ENCODE data around the gene TMPRSS11A. TPM values are rescaled to one million over a fixed set of nuclear protein-coding genes. Genes with fewer than 3 reads are reported as not detected.

TMPRSS11A gene
- total and polyA plus RNA-seq, 2 donors (not counting 3 experiments of a cell fraction or from before 2014, with no cell fraction given) = not detected

- no peaks in the 10 kb centered on the region for H3K4me1 ChIP-seq (ENCODE audit: control insufficient read depth, extremely low read depth, insufficient read depth, low read length)
- no peak overlapping the region for H3K27ac ChIP-seq (ENCODE audit: insufficient read depth, low read depth, low read length)
- no peaks in the 10 kb centered on the region for H3K27me3 ChIP-seq (ENCODE audit: control insufficient read depth in 2 of 2, insufficient read depth in 2 of 2, low read length in 2 of 2)
- ChIA-PET CTCF (interaction anchor here (1.4 kb wide), 1 partner anchor 17 kb away, joined by 3 read pairs; no protein-coding TSS in a partner anchor), POLR2A (no interaction called here)
- H4K20me1 ChIP-seq (replicated peaks; ENCODE audit: control insufficient read depth, extremely low read depth, insufficient read depth, low read length) = no peaks in the 10 kb centered on the region
- intact Hi-C loops (cut with micrococcal nuclease) (no loop called here), dilution Hi-C loops (cut with MboI; ENCODE audit: extremely low pct_ligation_motif_present, low sequenced_read_pairs) (no loop called here)
- no peaks in the 10 kb centered on the region for H3K79me2 ChIP-seq (ENCODE audit: control insufficient read depth, insufficient read depth, low read length)
- FAIRE-seq (no peak), DNase-seq (ENCODE audit: low read depth, low spot score) (no peak)
- no peaks in the 10 kb centered on the region for H3K36me3 ChIP-seq (ENCODE audit: control insufficient read depth in 2 of 2, extremely low read depth in 1 of 2, insufficient read depth in 2 of 2, low read length in 2 of 2)
- no peak overlapping the region for H3K4me3 ChIP-seq (replicated peaks in 1 of 3; ENCODE audit: insufficient read depth in 1 of 3, low read depth in 1 of 3, low read length in 3 of 3)
- H3K9me3 ChIP-seq (replicated peaks; ENCODE audit: control insufficient read depth, insufficient read depth, low read length) = no peaks in the 10 kb centered on the region
- H3K4me2 ChIP-seq (ENCODE audit: insufficient read depth, low read length) = no peak overlapping the region
- no peaks in the 10 kb centered on the region for H3K9me1 ChIP-seq (replicated peaks; ENCODE audit: control insufficient read depth, extremely low read depth, insufficient read depth, low read length)
- no peak overlapping the region for H2AFZ ChIP-seq (ENCODE audit: low read depth, low read length)
- H3K9ac ChIP-seq (replicated peaks; ENCODE audit: extremely low read depth, insufficient read depth, low read length) = no peak overlapping the region
- BruUV-seq (replicated peaks) = no TSS peak
- TF ChIP-seq POLR2A (IDR thresholded peaks at IDR 0.05; ENCODE audit: low read depth, low read length) (no peak), FOS (IDR thresholded peaks at IDR 0.05; ENCODE audit: borderline replicate concordance, insufficient read depth, low read length) (no peak), JUN (IDR thresholded peaks at IDR 0.05; ENCODE audit: borderline replicate concordance, insufficient read depth, insufficient read length, low read depth) (no peak), EZH2 (IDR thresholded peaks at IDR 0.05; ENCODE audit: borderline replicate concordance, low read depth, low read length, severe bottlenecking) (no peak), GATA2 (IDR thresholded peaks at IDR 0.05; ENCODE audit: insufficient read depth, insufficient read length, low read depth, low read length) (no peak), MAX (IDR thresholded peaks at IDR 0.05; ENCODE audit: insufficient read depth, insufficient read length) (no peak), POLR2AphosphoS5 (IDR thresholded peaks at IDR 0.05; ENCODE audit: insufficient read depth, low read depth, low read length) (no peak), MYC (IDR thresholded peaks at IDR 0.05; ENCODE audit: low read depth, low read length) (no peak)
- TF ChIP-seq, protein P1, sequence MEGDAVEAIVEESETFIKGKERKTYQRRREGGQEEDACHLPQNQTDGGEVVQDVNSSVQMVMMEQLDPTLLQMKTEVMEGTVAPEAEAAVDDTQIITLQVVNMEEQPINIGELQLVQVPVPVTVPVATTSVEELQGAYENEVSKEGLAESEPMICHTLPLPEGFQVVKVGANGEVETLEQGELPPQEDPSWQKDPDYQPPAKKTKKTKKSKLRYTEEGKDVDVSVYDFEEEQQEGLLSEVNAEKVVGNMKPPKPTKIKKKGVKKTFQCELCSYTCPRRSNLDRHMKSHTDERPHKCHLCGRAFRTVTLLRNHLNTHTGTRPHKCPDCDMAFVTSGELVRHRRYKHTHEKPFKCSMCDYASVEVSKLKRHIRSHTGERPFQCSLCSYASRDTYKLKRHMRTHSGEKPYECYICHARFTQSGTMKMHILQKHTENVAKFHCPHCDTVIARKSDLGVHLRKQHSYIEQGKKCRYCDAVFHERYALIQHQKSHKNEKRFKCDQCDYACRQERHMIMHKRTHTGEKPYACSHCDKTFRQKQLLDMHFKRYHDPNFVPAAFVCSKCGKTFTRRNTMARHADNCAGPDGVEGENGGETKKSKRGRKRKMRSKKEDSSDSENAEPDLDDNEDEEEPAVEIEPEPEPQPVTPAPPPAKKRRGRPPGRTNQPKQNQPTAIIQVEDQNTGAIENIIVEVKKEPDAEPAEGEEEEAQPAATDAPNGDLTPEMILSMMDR (IDR thresholded peaks at IDR 0.05; ENCODE audit: extremely low read depth in 1 of 2, insufficient read depth in 1 of 2, low read depth in 1 of 2, low read length in 2 of 2) = no peak
These were observed 68.6 kb downstream of the TMPRSS11A start for GRCh38 chr4:67894659-67895058.

All from endothelial cell of umbilical vein (primary cell).